Neutrophil (primary cell): Measurements from ENCODE around the gene TMEM132A.

ENCODE experiments used
- H3K27ac ChIP-seq: fragments of 200-600 bp; sonication (generic); 2 replicates; pipeline ENCODE4 v1.5.1; 2016; ENCODE audit warnings: mild to moderate bottlenecking, moderate library complexity
- H3K27me3 ChIP-seq: fragments of 200-600 bp; sonication (generic); 2 replicates; pipeline ENCODE4 v1.6.0; 2016; ENCODE audit warnings: mild to moderate bottlenecking
- H3K36me3 ChIP-seq: fragments of 200-600 bp; sonication (generic); 2 replicates; pipeline ENCODE4 v1.5.1; 2017
- H3K4me1 ChIP-seq, 2 experiments: fragments of 200-600 bp in 1 of 2; sonication (generic) in 1 of 2; 1 replicate in 1 of 2; 2 replicates in 1 of 2; pipeline versions ENCODE4 v1.5.1 to v1.6.1; 2013 to 2016; ENCODE audit warnings: low read depth in 1 of 2, low read length in 1 of 2, mild to moderate bottlenecking in 1 of 2, moderate library complexity in 1 of 2; ENCODE audit not compliant: control insufficient read depth in 1 of 2, insufficient read depth in 1 of 2
- H3K4me3 ChIP-seq, 2 experiments: fragments of 200-600 bp in 1 of 2; sonication (generic) in 1 of 2; 1 replicate in 1 of 2; 2 replicates in 1 of 2; pipeline ENCODE4 v1.5.1; 2013 to 2016; ENCODE audit warnings: low read depth in 1 of 2, low read length in 1 of 2, mild to moderate bottlenecking in 1 of 2, moderate library complexity in 1 of 2
- H3K9me3 ChIP-seq: fragments of 200-600 bp; sonication (generic); 2 replicates; pipeline ENCODE4 v1.5.1; 2016
- CTCF ChIP-seq: fragments of 200-600 bp; sonication (generic); IDR thresholded peaks from 2 replicates; pipeline ENCODE4 v1.5.1; 2016; ENCODE audit warnings: antibody characterized with exemption

Gene TMEM132A

GRCh38 chr11:60978546-60979380 is 54.5 kb downstream of the TMEM132A start:
- H3K4me3 ChIP-seq: no peak overlapping the region
- peaks cover 20% of the 10 kb centered on the region for H3K27me3 ChIP-seq
- H3K27ac ChIP-seq: no peak overlapping the region
- no peaks in the 10 kb centered on the region for H3K4me1 ChIP-seq
- no peak for TF ChIP-seq CTCF
- no peaks in the 10 kb centered on the region for H3K36me3 ChIP-seq
- no peaks in the 10 kb centered on the region for H3K9me3 ChIP-seq

GRCh38 chr11:60981515-60981914 is 57.3 kb downstream of the TMEM132A start:
- Histone ChIP-seq H3K9me3 (no peaks in the 10 kb centered on the region), H3K27ac (no peak overlapping the region), H3K4me1 (no peaks in the 10 kb centered on the region), H3K27me3 (peaks cover 16% of the 10 kb centered on the region), H3K4me3 (no peak overlapping the region), H3K36me3 (no peaks in the 10 kb centered on the region)
- no peak for TF ChIP-seq CTCF

GRCh38 chr11:60982184-60982583 is 57.9 kb downstream of the TMEM132A start:
- Histone ChIP-seq H3K4me3 (no peak overlapping the region), H3K4me1 (no peaks in the 10 kb centered on the region), H3K27me3 (peaks cover 11% of the 10 kb centered on the region), H3K9me3 (no peaks in the 10 kb centered on the region), H3K27ac (no peak overlapping the region), H3K36me3 (no peaks in the 10 kb centered on the region)
- no peak for TF ChIP-seq CTCF

- no peaks in the 10 kb centered on the region for H3K4me1 ChIP-seq
- H3K36me3 ChIP-seq: no peaks in the 10 kb centered on the region
- TF ChIP-seq CTCF: no peak
- H3K4me3 ChIP-seq: no peak overlapping the region
- H3K9me3 ChIP-seq: no peaks in the 10 kb centered on the region
- peaks cover 18% of the 10 kb centered on the region for H3K27me3 ChIP-seq
- H3K27ac ChIP-seq: no peak overlapping the region
These were observed 59.9 kb downstream of the TMEM132A start for GRCh38 chr11:60984149-60984548.

GRCh38 chr11:60984636-60985035 is 60.4 kb downstream of the TMEM132A start:
- Histone ChIP-seq H3K36me3 (no peaks in the 10 kb centered on the region), H3K27ac (no peak overlapping the region), H3K4me3 (no peak overlapping the region), H3K9me3 (no peaks in the 10 kb centered on the region), H3K27me3 (peaks cover 23% of the 10 kb centered on the region), H3K4me1 (no peaks in the 10 kb centered on the region)
- TF ChIP-seq CTCF: no peak
